ENCODE measurements around the gene EMD.

The EMD gene

GRCh38 chrX:154365997-154366665 lies 13.0 kb upstream of the EMD start:
- no peaks in the 10 kb centered on the region for H3K9me2 ChIP-seq (replicated peaks; ENCODE audit: insufficient read depth, low read length)
- no peaks in the 10 kb centered on the region for H4K20me1 ChIP-seq (ENCODE audit: low read depth, low read length)
- H3K4me2 ChIP-seq (ENCODE audit: low read depth, low read length, poor library complexity, severe bottlenecking), result no peak overlapping the region
- TF ChIP-seq CTCF (IDR thresholded peaks at IDR 0.05; ENCODE audit: insufficient read depth, low read length, poor library complexity, severe bottlenecking) (no peak), EZH2phosphoT487 (conservative IDR thresholded peaks at IDR 0.05; ENCODE audit: low read length) (no peak)
- H3K9ac ChIP-seq (ENCODE audit: low read length), result no peak overlapping the region
- 0 out of 2 replicates have a peak, but pooled peaks cover 7% of the 10 kb centered on the region for H3K79me2 ChIP-seq (ENCODE audit: insufficient read depth, low read length)
- no peaks in the 10 kb centered on the region for H3K27me3 ChIP-seq (ENCODE audit: low read length)
- no peak overlapping the region for H3K27ac ChIP-seq (ENCODE audit: low read depth, low read length)
- H3K36me3 ChIP-seq (ENCODE audit: low read length), result no peaks in the 10 kb centered on the region
- H3F3A ChIP-seq (ENCODE audit: insufficient read depth), result no peaks in the 10 kb centered on the region
- H3K9me3 ChIP-seq (ENCODE audit: insufficient read depth, low read length), result no peaks in the 10 kb centered on the region
- H3K4me3 ChIP-seq (ENCODE audit: insufficient read depth, low read length, poor library complexity, severe bottlenecking), result no peak overlapping the region
- H2AFZ ChIP-seq (ENCODE audit: low read depth, low read length, severe bottlenecking), result no peak overlapping the region

GRCh38 chrX:154366666-154367055 lies 12.4 kb upstream of the EMD start:
- H4K20me1 ChIP-seq (ENCODE audit: low read depth, low read length), result no peaks in the 10 kb centered on the region
- H3K4me3 ChIP-seq (ENCODE audit: insufficient read depth, low read length, poor library complexity, severe bottlenecking), result no peak overlapping the region
- H2AFZ ChIP-seq (ENCODE audit: low read depth, low read length, severe bottlenecking), result no peak overlapping the region
- no peaks in the 10 kb centered on the region for H3F3A ChIP-seq (ENCODE audit: insufficient read depth)
- H3K79me2 ChIP-seq (ENCODE audit: insufficient read depth, low read length), result 0 out of 2 replicates have a peak, but pooled peaks cover 7% of the 10 kb centered on the region
- H3K4me2 ChIP-seq (ENCODE audit: low read depth, low read length, poor library complexity, severe bottlenecking), result no peak overlapping the region
- no peaks in the 10 kb centered on the region for H3K9me2 ChIP-seq (replicated peaks; ENCODE audit: insufficient read depth, low read length)
- H3K36me3 ChIP-seq (ENCODE audit: low read length), result no peaks in the 10 kb centered on the region
- no peak overlapping the region for H3K27ac ChIP-seq (ENCODE audit: low read depth, low read length)
- no peaks in the 10 kb centered on the region for H3K27me3 ChIP-seq (ENCODE audit: low read length)
- no peak overlapping the region for H3K9ac ChIP-seq (ENCODE audit: low read length)
- TF ChIP-seq CTCF (IDR thresholded peaks at IDR 0.05; ENCODE audit: insufficient read depth, low read length, poor library complexity, severe bottlenecking) (no peak), EZH2phosphoT487 (conservative IDR thresholded peaks at IDR 0.05; ENCODE audit: low read length) (no peak)
- no peaks in the 10 kb centered on the region for H3K9me3 ChIP-seq (ENCODE audit: insufficient read depth, low read length)

- no peaks in the 10 kb centered on the region for H3F3A ChIP-seq (ENCODE audit: insufficient read depth)
- no peaks in the 10 kb centered on the region for H3K9me3 ChIP-seq (ENCODE audit: insufficient read depth, low read length)
- H4K20me1 ChIP-seq (ENCODE audit: low read depth, low read length), result no peaks in the 10 kb centered on the region
- no peaks in the 10 kb centered on the region for H3K36me3 ChIP-seq (ENCODE audit: low read length)
- H3K9me2 ChIP-seq (replicated peaks; ENCODE audit: insufficient read depth, low read length), result no peaks in the 10 kb centered on the region
- no peak overlapping the region for H3K4me3 ChIP-seq (ENCODE audit: insufficient read depth, low read length, poor library complexity, severe bottlenecking)
- 0 out of 2 replicates have a peak, but pooled peaks cover 7% of the 10 kb centered on the region for H3K79me2 ChIP-seq (ENCODE audit: insufficient read depth, low read length)
- no peak overlapping the region for H3K4me2 ChIP-seq (ENCODE audit: low read depth, low read length, poor library complexity, severe bottlenecking)
- no peak overlapping the region for H2AFZ ChIP-seq (ENCODE audit: low read depth, low read length, severe bottlenecking)
- TF ChIP-seq EZH2phosphoT487 (conservative IDR thresholded peaks at IDR 0.05; ENCODE audit: low read length), result no peak
- TF ChIP-seq CTCF (IDR thresholded peaks at IDR 0.05; ENCODE audit: insufficient read depth, low read length, poor library complexity, severe bottlenecking), result no peak
- H3K27me3 ChIP-seq (ENCODE audit: low read length), result no peaks in the 10 kb centered on the region
- H3K9ac ChIP-seq (ENCODE audit: low read length), result no peak overlapping the region
- H3K27ac ChIP-seq (ENCODE audit: low read depth, low read length), result no peak overlapping the region
These were observed 11.4 kb upstream of the EMD start for GRCh38 chrX:154367474-154368308.

Data from SU-DHL-6 (cell line).